Midbrain (tissue), 1 donor: ENCODE results near the gene VIPR2.

Source experiments
- DNase-seq: peaks from one replicate; lab custom pipeline; 2025; lab: John Stamatoyannopoulos, UW

Gene VIPR2

DNA sequence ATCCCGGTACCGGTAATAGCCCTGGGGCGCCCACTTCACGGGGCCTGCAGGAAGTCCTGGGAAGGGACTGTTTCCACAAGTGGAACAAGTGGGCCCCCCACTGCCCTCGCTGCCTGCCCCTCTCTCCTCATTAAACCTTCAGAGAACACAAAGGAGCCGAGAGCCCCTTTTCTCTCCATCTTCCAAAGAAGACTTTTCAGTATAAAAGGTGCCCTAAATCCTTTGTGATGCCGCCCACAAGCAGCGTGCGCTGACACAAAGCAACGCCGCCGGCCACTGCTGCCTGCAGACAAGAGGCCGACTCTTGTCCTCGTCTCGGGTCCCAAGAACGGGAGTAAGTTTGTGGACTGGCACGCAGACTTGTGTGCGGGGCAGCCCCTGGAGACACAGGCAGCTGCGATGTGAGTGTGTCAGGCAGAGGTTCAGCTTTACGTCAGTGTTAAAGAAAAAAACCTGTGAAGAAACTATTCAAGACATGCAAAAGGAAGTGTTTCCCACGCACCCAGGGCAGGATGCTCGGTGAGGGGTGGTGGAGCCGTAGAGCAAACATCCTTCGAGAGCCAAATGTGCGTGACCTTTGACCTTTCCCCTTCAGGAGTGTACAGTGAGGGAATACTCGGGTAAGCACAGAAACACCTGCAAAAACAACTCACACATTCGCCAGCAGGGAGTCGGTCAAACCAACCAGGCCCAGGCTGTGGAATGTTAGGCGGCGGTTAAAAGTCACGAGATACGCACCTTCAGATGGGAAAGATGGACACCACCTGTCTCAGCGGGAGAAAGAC lies 118.2 kb downstream of the VIPR2 start:
- no peak for DNase-seq

DNA sequence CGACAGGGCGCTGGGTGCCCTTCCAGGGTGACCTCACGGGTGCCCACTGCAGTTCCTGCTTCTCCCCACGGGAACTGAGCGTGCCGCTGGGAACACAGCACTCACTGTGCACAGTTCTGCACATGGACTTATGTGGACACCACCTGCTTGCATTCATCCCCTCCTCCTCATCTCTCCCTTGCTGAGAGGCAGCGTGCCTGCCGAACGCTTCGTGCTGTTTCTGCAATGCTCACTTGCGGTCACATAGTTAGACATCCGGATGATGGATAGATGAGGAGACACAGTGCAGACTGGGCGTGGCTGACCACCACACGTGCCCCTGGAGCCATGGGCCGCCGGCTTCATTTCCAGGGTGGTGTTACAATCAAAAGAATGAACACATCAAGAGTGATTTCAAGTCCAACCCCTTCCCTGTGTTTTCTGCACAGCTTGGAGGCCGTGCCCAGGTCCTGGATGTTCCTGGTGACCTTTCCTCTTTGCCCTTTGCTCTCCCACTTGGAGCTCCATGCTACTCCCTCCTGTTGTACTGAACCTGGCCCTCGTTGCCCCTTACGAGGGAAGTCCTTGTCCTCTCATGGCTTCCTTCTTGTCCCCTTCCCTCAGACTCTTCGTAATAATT lies 119.4 kb downstream of the VIPR2 start:
- DNase-seq = no peak

DNA sequence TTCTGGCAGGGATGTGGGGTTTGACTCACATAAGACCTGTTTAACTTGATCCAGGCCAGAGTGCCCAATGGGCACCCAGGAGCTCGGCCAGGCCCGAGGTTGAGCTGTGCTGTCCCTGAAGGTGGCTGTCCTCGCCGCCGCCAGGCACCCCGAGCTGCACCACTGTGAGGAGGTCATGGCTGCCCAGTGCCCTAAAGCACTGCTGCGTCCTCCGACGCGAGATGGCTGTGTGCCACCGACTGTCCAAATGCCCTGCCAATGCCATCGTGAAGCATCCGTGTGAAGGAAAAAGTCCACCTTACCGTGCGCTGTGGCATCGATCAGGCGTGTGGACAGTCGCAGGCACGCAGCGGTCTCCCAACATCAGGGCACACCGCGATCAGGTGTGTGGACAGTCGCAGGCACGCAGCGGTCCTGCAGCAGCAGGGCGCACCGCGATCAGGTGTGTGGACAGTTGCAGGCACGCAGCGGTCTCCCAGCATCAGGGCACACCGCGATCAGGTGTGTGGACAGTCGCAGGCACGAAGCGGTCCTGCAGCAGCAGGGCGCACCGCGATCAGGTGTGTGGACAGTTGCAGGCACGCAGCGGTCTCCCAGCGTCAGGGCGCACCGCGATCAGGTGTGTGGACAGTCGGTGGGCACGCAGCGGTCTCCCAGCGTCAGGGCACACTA lies 120.3 kb downstream of the VIPR2 start:
- DNase-seq = no peak

DNA sequence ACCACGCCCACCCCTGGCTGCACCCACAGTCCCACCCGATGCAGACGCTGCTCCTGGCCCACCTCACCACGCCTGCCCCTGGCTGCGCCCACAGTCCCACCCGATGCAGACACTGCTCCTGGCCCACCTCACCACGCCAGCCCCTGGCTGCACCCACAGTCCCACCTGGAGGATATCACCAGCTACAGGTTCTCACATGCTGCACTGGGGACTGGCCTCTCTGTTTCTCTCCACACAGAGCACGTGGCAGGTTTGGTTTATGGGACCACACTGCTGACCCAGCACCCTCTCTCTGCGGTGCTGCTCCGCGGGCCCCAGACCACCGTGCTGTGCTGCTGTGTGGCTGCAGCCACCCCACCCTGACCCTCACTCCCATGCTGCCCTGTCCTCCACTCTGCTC lies 120.9 kb downstream of the VIPR2 start:
- DNase-seq = no peak

DNA sequence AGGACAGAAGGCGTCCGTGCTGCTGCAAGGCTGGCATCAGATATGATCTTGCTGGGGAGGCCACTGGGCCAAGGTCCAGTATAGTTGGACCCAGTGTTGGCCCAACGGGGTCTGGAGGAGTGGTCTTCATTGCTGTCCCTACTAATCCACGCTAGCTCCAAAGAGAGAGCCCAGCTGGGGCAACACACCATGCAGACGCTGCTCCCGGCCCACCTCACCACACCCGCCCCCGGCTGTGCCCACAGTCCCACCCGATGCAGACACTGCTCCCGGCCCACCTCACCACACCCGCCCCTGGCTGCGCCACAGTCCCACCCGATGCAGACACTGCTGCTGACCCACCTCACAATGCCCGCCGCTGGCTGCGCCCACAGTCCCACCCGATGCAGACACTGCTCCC lies 121.5 kb downstream of the VIPR2 start:
- DNase-seq = no peak

DNA sequence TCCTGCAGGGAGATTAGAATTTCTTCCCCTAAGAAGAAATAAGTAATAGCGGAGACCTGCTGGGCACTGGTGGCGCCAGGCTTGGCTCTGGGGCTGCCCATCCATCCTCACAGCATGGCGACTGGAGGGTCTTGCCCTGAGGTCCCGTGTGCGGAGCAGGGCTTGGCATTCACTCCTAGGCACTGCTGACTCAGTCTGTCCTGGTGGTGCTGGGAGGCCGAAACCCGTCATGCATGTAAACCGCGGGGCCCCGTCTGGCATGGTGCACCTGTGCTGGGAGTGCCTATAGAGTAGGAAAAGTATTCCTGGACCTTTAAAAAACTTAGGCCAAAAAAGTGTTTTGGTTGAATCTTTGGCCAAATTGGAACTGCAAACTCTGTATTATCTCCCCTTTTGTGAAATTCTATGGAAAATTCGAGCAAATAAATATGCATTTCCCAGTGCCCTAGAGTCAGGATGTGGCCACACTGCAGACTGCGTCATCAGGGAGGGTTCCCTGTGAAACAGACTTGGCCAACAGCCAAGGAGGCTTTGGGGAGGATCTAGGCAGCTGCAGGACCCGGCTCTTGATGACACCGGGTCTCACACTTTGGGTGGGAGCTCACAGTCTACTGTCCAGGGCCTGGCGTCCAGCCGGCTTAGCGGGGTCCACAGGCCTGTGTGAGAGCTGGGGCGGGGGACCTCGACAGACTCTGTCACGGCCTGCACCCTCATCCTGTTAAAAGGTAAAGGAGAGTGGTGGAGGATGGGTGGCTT lies 122.3 kb downstream of the VIPR2 start:
- DNase-seq = no peak

DNA sequence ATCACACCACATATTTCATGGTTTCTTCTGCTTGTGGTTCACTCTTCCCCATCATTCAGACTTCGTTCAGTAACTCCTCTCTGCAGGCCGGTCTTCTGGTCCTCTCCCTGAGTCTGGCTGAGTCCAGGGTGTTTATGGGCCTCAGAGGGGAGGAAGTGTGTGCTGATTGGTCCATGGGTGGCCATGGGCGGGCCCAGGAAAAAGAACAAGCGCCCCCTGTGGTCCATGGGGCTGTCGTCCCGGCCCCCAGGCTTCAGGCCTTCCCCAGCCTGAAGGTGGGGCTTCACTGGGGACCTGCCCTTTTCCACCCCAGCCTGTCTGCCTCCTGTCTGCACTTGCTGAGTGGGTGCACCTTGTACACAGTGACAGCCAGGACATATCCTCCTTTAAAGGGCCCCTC lies 123.7 kb downstream of the VIPR2 start:
- no peak for DNase-seq

DNA sequence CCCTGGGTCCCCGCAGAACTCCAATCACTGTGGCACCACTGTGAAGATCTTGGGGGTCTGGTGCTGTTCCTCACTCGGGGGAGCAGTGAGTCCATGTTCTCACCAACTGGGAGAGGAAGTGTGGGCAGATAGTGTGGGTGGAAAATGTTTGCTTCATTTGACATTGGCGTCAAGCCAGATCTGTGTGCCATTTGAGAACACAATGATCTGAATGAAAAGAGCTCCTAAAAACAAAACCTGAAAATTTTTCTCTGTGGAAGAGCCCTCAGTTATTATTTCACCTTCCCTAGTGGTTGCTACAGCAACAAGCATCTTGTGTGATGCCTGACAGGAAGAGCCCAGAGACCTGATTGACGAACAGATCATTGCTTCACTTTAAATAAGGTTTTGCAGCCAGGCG lies 125.6 kb downstream of the VIPR2 start:
- DNase-seq = no peak

DNA sequence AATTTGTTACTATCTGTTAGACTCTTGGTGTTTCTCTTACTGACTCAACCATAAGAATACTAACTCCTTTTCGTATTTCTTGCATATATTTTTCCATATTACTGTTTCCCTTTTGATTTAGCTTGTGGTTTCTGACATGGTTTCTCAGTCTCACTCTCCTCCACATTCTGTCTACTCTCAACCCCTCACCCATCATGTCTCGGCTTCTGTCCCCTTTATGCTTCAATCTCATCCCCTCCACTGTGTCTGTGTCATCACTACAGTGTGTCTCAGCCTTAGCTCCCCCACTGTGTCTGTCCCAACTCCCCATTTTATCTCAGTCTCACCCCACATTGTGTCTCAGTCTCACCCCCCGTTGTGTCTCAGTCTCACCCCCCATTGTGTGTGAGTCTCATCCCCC lies 126.9 kb downstream of the VIPR2 start:
- DNase-seq = no peak

DNA sequence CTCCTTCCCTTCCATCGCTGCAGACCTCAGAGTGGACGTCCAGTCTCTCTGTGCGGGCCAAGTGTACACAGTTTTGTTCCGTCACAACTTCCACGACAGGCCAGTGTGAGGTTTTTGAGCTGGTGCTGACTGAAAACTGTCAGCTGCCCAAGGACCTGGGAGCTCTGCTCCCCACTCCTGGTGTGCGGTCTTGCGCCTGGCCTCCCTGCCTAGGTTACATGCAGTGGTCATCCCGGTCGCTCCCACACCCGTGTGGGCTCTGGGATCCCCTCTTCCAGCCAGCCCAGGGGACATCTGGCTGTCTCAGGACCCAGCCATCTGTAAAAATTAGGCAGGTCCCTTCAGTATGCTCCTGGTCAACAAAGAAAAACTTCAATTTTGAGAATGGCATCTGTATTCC lies 127.5 kb downstream of the VIPR2 start:
- no peak for DNase-seq

DNA sequence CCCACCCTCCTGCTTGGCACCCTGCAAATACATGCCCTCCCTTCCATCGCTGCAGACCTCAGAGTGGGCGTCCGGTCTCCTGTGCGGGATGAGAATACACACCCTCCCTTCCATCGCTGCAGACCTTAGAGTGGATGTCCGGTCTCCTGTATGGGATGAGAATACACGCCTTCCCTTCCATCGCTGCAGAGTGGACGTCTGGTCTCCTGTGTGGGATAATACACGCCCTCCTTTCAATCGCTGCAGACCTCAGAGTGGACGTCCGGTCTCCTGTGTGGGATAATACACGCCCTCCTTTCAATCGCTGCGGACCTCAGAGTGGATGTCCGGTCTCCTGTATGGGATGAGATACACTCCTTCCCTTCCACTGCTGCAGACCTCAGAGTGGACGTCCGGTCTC lies 128.1 kb downstream of the VIPR2 start:
- DNase-seq = no peak

DNA sequence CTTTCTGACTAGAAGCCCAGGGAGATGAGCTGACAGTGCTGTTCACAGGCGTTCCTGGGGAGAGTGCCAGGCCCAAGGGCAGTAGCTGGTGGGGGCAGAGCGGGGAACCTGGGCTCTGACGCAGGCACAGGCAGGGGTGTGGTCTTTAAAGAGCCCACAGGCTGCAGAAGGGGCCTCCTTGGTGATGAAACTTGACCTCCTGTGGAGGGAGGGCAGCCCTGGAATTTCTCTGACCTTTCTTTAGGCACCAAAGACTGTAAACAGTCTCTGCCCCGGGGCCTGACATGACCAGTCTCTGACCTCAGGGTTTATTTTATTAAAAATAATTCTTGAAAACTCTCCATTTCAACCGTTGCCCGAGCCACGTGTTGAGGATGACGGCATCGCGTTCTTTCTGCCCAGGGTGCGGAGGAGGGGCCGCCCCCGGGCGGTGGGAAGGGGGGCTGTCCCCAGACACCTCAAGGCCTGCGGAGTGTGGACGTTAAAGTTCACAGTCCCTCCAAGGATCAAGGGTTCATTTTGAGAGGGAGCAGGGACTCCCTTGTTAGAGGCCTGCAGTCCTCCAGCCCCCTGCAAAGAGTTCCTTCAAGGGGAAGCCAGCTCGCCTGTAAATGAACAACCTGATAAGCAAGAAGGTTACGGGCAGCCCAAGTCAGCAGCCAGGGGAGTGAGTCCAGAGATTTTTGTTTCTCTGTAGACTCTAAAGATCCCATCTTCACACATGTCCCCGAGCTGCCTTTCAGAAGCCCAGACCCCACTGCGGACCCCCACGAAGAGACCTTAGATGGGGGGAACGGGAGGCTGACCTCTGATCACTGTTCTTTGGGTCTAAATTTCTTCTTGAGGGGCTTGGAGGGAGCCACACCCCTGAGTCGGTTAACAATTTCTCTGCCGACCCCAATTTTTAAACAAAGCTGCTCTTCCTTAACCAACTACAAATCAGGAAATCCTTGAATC lies 128.9 kb downstream of the VIPR2 start:
- no peak for DNase-seq

DNA sequence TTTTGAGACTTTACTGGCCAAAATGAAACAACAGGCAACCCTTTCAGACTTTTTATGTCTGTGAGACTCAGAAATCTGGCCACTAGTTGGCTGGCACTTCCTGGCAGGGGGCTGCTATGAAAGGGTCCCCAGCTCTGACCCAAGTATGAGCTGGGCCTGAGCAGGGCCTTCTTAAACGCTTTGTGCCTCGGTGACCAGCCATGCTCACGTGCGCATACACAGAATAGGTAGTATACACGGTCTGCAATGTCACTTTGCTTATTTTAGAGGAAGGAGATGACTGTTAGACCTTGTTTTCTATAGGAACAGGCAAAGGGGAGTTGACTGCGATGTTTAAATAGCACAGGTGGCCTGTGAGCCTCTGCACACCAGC lies 129.6 kb downstream of the VIPR2 start:
- no peak for DNase-seq

DNA sequence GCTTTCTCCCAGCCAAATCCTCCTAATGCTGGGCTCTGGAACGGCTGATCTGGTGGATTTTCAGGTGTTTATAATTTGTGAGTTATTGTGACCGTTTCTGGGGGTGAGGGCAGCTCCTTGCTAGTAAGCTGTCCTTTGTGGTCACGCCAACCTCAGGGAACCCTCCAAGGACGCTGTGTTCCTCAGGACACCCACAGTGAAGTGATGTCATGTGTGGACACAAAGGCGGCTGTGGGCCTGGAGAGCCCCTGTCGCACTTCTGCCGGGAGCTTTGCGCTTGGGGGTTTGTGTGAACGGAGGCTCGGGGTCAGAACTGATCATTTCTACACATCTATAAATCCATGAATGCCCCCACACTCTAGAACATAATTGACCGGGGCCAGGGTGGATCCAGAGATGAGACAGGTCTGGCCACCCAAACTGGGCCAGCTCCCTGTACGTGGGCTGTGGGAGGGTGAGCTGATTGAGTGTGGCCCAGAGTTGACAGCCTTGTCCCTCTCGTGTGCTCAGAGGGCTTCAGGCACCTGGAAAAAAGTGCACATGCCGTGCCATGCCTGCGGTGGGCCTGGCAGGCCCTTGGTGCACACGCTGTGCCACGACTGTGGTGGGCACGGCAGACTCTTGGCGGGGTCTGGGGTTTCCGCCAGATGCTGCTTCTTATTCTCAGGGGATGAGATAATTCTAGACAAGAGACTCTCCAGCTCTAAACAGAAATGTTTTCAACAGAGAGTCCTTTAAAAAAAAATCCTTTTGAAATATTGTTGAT lies 130.2 kb downstream of the VIPR2 start:
- DNase-seq = no peak

DNA sequence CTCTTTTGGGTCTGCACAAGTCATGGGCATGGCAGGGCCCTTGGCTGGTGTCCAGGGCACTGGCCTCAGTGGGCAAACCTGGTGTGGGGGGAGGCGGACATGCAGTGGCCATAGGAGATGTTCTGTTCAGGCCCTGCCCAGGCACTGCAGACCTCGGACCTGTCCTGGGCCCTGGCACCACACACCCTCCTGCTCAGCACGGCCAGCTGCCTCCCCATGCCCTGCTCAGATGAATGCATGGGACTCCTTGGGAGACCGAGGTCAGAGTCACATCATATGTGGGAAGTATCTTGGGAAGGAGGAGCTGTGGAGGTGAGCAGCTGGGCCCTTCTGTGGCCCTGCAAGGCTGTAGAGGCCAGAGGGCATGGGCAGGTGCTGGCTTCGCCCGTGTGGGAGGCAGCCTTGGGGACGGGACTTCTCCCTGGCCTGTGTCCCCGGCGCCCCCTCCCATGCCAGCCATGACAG lies 130.8 kb downstream of the VIPR2 start:
- no peak for DNase-seq

DNA sequence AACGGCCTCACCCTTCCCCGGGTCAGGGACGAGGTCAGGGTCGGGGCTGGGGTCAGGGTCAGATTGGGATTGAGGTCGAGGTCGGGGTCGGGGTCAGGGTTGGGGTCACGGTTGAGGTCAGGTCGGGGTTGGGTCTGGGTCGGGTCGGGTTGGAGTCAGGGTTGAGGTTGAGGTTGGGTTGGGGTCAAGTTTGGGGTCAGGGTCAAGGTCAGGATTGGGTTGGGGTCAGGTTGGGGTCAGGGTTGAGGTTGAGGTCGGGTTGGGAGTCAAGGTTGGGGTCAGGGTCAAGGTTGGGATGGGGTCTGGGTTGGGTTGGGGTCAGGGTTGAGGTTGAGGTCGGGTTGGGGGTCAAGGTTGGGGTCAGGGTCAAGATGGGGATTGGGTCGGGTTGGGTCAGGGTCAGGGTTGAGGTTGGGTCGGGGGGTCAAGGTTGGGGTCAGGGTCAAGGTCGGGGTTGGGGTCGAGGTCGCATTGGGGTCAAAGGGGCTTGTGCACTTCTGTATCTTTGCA lies 131.4 kb downstream of the VIPR2 start:
- DNase-seq = no peak

DNA sequence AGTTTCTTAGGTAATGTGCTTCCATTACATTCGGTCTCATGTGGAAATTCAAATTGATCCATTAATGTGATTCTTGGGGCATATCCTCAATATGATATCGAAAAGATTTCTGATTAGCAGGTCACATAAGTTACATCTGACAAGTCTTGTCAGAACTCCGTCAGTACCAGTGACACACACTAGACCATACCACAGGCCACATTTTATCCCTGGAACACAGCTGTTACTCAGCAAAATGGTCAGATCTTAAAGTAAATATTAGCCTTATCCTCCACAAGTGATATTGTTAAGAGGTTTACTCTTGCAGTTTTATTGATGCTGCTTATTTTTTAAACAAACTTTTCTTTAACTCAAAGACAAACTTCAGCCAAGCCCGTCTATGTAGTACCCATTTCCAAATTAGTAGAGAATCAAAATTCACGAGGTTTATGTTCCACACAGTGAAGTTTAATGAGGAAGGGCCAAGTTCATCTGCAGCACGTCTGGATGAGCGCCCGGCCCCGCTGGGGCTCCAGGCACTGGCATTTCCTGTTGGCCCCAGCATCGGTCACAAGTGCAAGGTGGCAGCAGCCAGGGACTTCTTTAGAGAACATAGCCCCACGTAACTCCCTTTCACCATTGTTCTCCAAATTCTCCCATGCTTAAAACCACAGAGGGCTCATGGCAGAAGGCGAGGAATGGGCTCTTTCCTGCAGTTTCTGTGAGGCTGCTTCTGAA lies 132.2 kb downstream of the VIPR2 start:
- DNase-seq = peak; percentile 68

DNA sequence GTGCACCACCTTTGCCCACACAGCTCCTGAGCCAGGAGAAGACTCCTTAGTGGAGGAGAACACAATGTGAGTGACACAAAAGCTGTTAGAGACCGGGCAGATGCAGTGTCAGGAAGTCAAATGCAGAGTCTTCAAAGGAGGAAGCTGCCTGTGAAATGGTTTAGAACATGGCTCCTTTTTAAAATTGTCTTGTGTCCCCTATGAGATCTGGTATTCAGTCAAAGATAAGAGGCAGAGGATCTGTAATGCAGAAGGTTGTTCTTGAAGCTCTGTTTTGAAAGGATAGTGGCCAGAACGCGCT lies 133.0 kb downstream of the VIPR2 start:
- no peak for DNase-seq

DNA sequence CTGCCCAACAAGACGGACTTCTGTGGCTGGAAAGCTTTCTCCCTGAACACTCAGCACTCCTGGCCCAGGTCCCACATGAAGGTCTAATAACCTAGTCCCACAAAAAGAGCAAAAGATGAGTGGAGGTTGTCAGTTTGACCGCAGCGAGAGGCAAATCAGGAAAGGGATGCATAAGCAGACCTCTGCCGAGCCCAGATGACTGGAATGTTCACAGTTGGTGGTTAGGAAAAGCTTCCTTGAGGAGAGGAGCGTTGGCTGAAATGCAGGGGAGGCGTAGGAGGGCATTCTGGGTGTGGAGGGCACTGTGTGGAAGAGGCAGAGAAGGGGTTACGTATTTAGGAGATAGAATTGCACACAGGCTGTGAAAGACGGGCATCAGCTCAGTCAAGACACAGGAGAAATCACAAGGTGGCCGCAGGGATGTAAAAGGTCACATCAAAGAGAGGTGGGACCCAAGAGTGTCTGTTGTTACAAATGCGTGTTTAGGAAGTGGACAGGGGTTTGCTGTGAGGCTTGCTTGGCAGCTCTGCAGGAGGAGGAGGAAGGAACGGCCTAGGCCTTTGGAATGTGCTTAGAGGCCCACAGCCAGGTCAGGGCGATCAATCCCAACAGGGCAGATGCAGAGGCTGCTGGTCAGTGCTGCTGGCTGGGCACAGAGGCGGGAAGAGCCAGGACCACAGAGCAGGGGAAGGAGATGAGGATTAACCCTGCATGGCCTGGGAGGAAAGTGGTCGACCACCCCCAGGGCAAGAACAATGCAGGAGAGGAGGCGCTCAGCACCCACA lies 133.5 kb downstream of the VIPR2 start:
- DNase-seq = no peak
